CD4-positive, alpha-beta T cell treated with Interleukin-21 for 1 hour (primary cell): ENCODE data around the gene MAD2L2.

Source experiments
- DNase-seq: peaks from one replicate; pipeline ENCODE4 v3.0.0-alpha.2; 2020

The MAD2L2 gene

GRCh38 chr1:11681071-11681771 is at the start of gene MAD2L2:
Gene MAD2L2, minus strand, starts transcription at chr1:11681148. Its CDS starts 547 bp downstream, at chr1:11680601.
- DNase-seq, result peak; percentile 91

DNA sequence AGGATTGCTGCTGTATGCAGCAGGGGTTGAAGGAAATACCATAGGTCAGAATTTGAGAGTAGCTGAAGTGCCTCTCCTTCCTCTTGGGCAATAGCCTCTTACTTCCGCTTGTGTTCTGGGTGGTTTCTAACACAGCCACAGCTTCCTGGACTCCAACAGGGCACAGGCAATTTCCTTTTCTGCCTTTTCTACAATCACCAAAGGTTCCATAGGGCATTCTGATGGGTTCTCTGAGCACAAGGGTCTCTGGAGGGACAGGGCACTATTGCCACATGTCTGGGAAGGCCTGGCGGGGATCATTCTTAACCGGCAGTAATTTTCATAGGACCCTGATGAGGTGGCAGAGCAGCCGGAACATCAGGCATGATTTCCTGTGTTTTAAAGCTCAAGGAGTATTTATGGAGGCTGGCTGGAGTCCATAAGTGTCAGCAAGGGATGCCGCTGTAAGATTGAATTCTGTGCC is 49.5 kb upstream of the MAD2L2 start:
- peak; percentile 65 for DNase-seq

DNA sequence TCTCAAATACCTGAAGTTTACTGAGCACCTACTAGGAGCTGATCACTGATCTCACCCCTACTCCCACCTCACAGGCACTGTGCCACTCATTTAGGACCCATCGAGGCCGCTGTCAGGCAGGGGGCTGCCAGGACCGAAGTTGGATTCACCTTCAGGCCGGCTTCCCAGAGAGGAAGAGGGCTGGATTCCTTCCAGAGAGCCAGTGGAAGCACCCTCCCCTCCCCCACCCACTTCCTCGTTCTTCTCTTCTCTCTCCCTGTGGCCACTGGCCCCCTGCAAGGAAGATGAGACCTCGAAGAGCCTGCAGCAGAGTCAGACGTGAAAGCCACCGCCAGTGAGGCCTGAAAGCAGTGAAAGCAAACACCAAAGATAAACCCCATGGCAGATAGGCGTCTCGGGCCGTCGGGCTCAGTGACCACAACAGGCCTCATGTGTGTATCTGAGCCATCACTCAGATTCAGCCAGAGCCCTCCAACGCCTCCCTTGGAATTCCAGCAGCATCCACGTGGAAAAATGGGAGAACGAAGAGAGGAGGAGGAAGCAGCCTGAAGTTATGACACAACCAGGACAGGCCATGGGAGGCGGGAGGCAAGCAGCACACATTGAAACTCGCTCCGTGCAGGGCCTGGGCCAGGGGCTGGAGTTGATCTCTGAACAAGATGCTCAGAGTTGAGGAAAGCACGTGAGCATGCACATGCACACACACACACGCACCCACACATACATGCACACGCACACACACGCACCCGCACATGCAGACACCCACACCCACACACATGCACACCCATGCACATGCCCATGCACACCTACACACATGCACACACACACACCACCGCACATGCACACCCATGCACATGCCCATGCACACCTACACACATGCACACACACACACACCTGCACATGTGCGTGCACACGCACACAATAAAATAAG is 48.8 kb upstream of the MAD2L2 start:
- no peak for DNase-seq

DNA sequence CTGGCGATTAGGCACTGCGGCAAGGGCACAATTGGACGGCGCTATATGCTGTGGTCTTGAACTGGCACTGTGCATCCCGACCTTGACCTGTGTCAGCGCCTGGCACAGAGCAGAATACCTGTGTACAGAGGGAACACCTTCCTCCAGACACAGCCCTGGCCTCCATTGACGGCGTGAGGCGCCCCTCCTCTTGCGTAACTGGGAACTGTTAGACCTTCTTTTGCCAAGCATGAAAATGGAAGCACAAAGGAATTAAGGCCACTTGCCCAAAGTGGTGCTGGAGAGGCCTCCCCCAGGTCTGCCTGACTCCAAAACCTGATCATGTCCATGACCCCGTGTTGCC is 48.2 kb upstream of the MAD2L2 start:
- no peak for DNase-seq

DNA sequence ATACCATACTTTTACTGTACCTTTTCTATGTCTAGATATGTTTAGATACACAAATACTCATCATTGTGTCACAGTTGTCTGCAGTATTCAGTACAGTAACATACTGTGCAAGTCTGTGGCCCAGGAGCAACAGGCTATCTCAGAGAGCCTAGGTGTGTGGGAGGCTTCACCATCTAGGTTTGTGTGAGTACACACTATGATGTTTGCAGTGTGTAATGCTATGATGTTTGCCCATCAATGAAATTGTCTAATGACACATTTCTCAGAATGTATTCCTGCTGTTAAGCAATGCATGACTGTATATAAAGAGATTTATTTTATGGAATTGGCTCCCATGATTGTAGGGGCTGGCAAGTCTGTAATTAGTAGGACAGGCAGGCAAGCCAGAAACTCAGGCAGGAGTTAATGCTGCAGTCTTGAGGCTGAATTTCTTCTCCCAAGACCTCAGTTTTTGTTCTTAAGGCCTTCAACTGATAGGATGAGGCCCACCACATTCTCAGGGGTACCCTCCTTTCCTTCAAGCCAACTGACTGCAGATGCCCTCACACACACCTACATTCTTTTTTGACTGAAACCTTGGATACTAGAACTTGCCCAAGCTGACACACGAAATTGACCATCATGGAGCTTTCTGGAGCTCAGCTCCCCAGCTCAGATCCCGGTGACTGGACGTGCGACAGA is 47.3 kb upstream of the MAD2L2 start:
- DNase-seq, result no peak

DNA sequence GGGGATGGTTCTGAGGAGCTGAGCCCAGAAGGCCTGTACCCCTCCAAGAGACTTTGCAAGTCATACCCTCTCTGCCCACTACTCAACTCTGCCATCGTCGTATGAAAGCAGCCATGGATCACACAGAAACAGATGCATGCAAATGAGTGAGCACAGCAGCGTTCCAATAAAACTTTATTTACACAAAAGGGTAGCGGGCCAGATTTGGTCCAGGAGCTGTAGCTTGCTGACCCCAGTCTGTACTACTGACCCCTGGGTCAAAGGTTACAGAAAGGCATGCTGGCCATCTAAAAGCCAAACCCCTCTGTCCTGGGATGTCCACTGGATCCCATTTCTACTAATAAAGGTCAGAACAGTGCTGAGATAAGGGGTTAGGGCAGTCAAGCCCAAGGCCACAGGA is 46.2 kb upstream of the MAD2L2 start:
- no peak for DNase-seq

DNA sequence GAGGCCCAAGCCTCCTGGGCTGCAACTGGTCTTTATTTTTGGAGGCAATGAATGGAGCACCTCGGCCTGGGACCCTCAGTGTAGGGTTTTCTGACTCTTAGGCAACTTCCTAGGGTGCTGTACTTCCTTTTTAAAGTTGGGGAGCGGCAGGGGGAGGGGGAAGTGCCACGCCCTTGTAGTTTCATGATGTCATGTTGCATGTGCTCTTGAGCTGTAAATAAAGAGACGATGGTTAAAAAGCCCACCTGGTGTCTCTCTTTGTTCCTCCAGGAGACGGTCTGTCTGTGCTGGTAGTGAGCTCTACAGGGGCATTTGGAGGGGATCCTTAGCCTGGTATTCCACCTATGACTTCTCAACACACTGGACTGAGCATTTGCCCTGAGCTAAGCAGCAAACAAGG is 44.7 kb upstream of the MAD2L2 start:
- DNase-seq, result no peak

DNA sequence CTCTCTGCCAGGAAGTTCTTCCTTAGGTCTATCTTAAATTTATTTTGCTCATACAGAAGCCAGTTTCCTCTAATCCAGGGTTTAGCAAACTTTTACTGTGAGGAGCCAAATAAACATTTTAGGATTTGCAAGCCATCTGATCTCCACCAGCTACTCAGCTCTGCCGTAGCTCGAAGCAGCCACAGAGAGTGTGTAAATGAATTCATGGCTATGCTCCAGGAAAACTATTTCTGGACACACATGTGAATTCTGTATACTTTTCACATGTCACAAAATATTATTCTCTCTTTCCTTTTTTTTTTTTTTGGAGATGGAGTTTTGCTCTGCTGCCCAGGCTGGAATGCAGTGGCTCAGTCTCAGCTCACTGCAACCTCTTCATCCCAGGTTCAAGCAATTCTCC is 41.6 kb upstream of the MAD2L2 start:
- no peak for DNase-seq

GRCh38 chr1:11721311-11721710 is 40.4 kb upstream of the MAD2L2 start:
- no peak for DNase-seq

DNA sequence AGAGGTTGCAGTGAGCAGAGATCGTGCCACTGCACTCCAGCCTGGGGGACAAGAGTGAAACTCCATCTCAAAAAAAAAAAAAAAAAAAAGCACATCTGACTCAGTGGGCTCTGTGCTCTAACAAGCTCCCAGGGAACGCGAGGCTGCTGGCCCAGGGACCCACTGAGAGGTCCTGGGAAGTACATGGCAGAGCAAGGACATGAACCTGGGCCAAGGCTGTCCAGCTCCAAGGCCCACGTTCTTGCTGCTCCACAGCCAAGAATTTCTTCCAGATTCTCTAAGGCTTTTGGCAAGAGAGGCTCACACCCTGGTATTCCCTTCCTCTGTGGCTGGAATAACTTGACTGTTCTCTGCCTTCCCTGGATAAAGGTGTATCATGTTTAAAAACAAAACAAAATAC is 39.6 kb upstream of the MAD2L2 start:
- no peak for DNase-seq

DNA sequence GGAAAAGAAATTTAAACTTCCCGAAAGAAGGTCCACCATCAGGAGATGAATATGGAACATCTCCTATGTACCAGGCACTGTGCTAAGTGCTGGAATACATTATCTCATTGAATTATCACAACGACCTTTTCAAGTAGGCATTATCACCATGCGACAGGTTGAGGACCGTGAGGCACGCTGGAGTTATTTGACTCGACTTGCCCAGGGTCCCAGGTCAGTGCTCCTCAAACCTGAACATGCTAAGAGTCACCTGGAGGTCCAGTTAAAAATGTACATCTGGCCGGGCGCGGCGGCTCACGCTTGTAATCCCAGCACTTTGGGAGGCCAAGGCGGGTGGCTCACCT is 39.1 kb upstream of the MAD2L2 start:
- no peak for DNase-seq

- peak; percentile 87 for DNase-seq
Measured at GRCh38 chr1:11719313-11720032, 38.5 kb upstream of the MAD2L2 start.

DNA sequence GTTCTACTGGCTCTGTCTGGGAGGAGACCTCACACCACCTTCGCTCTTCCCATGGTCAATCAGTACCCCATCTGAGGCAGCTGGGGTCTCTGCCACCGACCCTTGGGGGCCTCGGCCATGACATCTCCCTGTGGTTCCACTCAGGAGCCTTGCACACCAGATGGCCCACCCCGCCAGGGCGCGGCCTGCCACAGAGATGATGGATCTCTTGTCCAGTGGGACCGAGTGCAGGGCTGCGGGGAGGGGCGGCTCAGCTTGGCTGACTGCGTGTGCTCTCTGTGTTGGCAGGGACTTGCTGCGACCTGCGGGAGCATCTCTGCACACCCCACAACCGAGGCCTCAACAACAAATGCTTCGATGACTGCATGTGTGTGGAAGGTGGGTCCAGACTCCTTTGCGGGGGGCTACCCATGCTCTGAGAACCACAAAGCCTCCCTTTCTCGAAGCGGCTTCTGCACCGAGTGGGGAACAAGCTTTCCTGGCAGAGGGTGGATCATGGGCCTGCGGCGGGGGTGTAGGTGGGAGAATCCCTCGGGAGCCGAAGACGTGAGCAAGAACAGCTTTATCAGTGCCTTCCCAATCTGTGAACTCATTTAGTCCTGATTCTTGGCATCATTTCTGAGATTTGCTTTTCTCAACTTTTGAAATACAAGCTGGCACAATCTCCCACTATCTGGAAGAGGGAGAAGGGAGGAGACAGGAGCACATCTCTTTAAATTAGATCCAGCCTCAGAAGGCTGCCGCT is 34.1 kb upstream of the MAD2L2 start:
- no peak for DNase-seq

DNA sequence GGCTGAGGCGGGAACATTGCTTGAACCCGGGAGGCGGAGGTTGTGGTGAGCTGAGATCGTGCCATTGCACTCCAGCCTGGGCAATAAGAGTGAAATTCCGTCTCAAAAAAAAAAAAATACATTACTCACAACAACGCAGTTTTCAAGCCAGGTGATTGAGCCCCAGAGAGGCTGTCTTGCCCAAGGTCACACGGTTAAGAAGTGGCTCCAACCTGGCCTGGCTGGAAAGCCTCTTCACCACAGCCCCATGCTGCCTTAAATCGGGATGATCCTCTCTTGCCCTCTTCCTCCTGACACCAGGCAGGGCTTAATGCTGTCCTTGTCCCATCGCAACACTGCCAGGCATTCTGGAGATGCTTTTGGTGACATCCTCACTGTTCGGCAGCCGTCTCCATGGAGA is 32.1 kb upstream of the MAD2L2 start:
- no peak for DNase-seq

DNA sequence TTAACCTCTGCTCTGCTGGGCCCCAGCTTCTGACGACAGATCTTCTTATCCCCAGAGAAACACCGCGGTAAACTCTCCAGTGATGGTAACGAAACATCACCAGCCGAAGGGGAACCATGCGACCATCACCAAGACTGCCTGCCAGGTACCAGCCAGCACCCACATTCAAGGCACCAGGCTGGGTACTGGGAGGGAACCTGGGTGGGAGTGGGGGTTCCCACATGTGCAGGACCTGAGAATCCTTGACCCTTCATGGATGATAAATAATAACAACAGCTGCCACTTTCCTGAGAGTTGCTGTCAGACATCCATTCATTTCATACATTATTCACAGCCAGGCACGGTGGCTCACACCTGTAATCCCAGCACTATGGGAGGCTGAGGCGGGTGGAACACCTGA is 31.3 kb upstream of the MAD2L2 start:
- DNase-seq, result no peak

- no peak for DNase-seq
Measured at GRCh38 chr1:11711490-11711889, 30.5 kb upstream of the MAD2L2 start.

DNA sequence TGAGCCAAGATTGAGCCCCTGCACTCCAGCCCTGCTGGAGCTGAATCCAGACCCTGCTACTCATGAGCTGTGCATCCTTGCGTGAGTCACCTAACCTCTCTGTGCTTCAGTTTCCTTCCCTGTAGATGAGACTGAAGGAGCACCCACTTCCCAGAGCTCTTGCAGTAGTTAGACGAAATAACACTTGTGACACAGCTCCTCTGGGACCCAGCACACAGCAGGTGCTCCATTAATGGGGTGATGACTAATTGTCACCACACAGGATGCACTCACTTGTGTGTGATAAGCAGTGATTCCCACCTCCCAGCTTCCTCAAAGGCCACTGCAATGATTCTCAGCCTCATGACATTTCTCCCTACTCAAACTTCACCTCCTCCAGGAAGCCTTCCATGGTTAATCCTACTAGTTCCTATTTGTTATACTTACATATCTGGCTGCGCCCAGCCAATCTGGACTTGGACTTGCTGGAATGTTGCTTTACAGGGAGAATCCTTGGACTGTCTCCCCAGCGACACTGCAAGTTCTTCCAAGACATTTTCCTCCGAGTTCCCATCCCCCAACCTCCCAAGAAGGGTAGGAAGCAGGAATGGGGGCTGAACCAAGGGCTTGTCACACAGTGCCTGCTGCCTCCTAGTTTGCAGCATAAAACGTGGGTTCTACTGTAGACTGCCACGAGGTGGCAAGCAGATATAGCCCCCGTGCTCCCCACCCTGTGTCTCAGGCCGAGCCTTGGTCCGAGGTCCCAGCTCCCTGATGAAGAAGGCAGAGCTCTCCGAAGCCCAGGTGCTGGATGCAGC is 27.8 kb upstream of the MAD2L2 start:
- no peak for DNase-seq

DNA sequence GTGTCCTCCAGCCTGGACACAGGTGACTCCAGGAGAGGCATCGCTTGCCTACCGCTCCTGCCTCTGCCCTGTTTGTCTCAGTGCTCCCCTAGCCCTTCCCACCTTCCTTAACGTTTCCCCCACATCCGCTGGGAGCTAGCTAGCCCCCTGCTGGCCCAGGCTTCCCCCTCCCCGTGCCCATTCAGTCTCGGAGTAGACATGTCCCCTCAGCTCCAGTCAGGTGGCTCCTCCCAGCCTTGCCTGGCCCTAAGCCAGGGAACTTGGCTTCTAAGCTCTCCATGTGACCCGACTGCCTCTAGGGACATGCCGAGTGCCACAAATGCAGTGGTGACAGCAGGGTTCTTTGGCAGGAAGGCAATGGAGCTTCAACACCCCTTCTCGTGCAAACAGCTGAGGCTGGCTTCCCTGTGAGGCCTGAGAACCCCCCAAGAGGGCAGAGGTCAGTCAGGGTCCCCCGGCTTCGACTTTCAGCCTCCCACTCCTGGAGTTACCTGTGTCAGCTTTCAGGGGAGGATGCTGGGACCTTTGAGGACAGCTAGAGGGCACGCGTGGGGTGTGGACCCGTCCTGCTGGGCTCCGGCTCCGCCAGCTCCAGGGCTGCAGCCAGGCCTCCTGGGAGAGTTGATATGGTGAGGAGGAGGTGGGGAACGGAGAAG is 26.8 kb upstream of the MAD2L2 start:
- no peak for DNase-seq

DNA sequence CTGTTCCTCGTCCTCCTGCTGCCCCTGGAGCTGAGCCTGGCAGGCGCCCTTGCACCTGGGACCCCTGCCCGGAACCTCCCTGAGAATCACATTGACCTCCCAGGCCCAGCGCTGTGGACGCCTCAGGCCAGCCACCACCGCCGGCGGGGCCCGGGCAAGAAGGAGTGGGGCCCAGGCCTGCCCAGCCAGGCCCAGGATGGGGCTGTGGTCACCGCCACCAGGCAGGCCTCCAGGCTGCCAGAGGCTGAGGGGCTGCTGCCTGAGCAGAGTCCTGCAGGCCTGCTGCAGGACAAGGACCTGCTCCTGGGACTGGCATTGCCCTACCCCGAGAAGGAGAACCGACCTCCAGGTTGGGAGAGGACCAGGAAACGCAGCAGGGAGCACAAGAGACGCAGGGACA is 25.3 kb upstream of the MAD2L2 start:
- DNase-seq, result no peak

GRCh38 chr1:11705596-11705995 is 24.6 kb upstream of the MAD2L2 start:
- DNase-seq, result no peak
